ENCODE results near the gene ATG9B. TPM values are rescaled to one million over a fixed set of nuclear protein-coding genes. Genes with fewer than 3 reads are reported as not detected.

The ATG9B gene
- total and polyA plus RNA-seq, 2 donors from 2014 or later, result 0.19 TPM

- H3K36me3 ChIP-seq (ENCODE audit: control insufficient read depth in 2 of 3, insufficient read depth in 3 of 3, low read length in 3 of 3), result peaks cover 2 to 13% (median 10%) of the 10 kb centered on the region in 3 donors
- intact Hi-C loops (cut with DNase I), result no loop called here
- no peak for FAIRE-seq
- H3K9me3 ChIP-seq (ENCODE audit: control insufficient read depth in 2 of 3, insufficient read depth in 1 of 3, low read length in 3 of 3), result no peaks in the 10 kb centered on the region
- H3K4me1 ChIP-seq (ENCODE audit: control insufficient read depth in 2 of 3, insufficient read depth in 2 of 3, low read depth in 1 of 3, low read length in 3 of 3), result peaks cover 0 to 9% (median 0%) of the 10 kb centered on the region in 3 donors
- no peak overlapping the region for H3K9ac ChIP-seq (ENCODE audit: low read length in 3 of 3)
- no peak overlapping the region for H3K27ac ChIP-seq (ENCODE audit: low read depth in 2 of 2, low read length in 2 of 2)
- no peak for TF ChIP-seq CTCF (IDR thresholded peaks at IDR 0.05; ENCODE audit: borderline replicate concordance, extremely low read depth, insufficient read depth)
- DNase-seq, result no peak
- H3K4me3 ChIP-seq (ENCODE audit: low read length in 3 of 3), result no peak overlapping the region
- no peaks in the 10 kb centered on the region for H3K27me3 ChIP-seq (ENCODE audit: control insufficient read depth, insufficient read depth, low read length)
These were observed 11.6 kb upstream of the ATG9B start for GRCh38 chr7:151035902-151036301.

- Histone ChIP-seq H3K4me3 (ENCODE audit: low read length in 3 of 3) (no peak overlapping the region), H3K27me3 (ENCODE audit: control insufficient read depth, insufficient read depth, low read length) (no peaks in the 10 kb centered on the region), H3K9ac (ENCODE audit: low read length in 3 of 3) (no peak overlapping the region), H3K4me1 (ENCODE audit: control insufficient read depth in 2 of 3, insufficient read depth in 2 of 3, low read depth in 1 of 3, low read length in 3 of 3) (peaks cover 0 to 9% (median 0%) of the 10 kb centered on the region in 3 donors), H3K9me3 (ENCODE audit: control insufficient read depth in 2 of 3, insufficient read depth in 1 of 3, low read length in 3 of 3) (no peaks in the 10 kb centered on the region), H3K36me3 (ENCODE audit: control insufficient read depth in 2 of 3, insufficient read depth in 3 of 3, low read length in 3 of 3) (peaks cover 2 to 13% (median 10%) of the 10 kb centered on the region in 3 donors), H3K27ac (ENCODE audit: low read depth in 2 of 2, low read length in 2 of 2) (no peak overlapping the region)
- no peak for TF ChIP-seq CTCF (IDR thresholded peaks at IDR 0.05; ENCODE audit: borderline replicate concordance, extremely low read depth, insufficient read depth)
- FAIRE-seq (no peak), DNase-seq (no peak)
- intact Hi-C loops (cut with DNase I), result no loop called here
These were observed 10.9 kb upstream of the ATG9B start for GRCh38 chr7:151035026-151035717.

- peaks cover 2 to 13% (median 10%) of the 10 kb centered on the region in 3 donors for H3K36me3 ChIP-seq (ENCODE audit: control insufficient read depth in 2 of 3, insufficient read depth in 3 of 3, low read length in 3 of 3)
- H3K27me3 ChIP-seq (ENCODE audit: control insufficient read depth, insufficient read depth, low read length), result no peaks in the 10 kb centered on the region
- no peak overlapping the region for H3K9ac ChIP-seq (ENCODE audit: low read length in 3 of 3)
- no peak overlapping the region for H3K4me3 ChIP-seq (ENCODE audit: low read length in 3 of 3)
- H3K4me1 ChIP-seq (ENCODE audit: control insufficient read depth in 2 of 3, insufficient read depth in 2 of 3, low read depth in 1 of 3, low read length in 3 of 3), result peaks cover 0 to 9% (median 0%) of the 10 kb centered on the region in 3 donors
- no peak for TF ChIP-seq CTCF (IDR thresholded peaks at IDR 0.05; ENCODE audit: borderline replicate concordance, extremely low read depth, insufficient read depth)
- FAIRE-seq (no peak), DNase-seq (no peak)
- intact Hi-C loops (cut with DNase I), result no loop called here
- H3K9me3 ChIP-seq (ENCODE audit: control insufficient read depth in 2 of 3, insufficient read depth in 1 of 3, low read length in 3 of 3), result no peaks in the 10 kb centered on the region
- no peak overlapping the region for H3K27ac ChIP-seq (ENCODE audit: low read depth in 2 of 2, low read length in 2 of 2)
These were observed 10.2 kb upstream of the ATG9B start for GRCh38 chr7:151034312-151035025.
